Progenitor cell of endocrine pancreas (in vitro differentiated cells): ENCODE measurements around the gene EVPL. TPM values are rescaled to one million over a fixed set of nuclear protein-coding genes. Genes with fewer than 3 reads are reported as not detected.
A peak's percentile ranks its signal among the peaks of the same experiment; 100 is the strongest.
"Not testable (repeated sequence)": the region's sequence is repeated elsewhere in the genome, so short reads cannot be mapped to it uniquely, and the experiment has no call there.

ENCODE experiments used
- DNase-seq: peaks from one replicate; pipeline ENCODE4 v3.0.0; 2021; ENCODE audit warnings: low spot score; ENCODE audit not compliant: unreplicated experiment
- H3K27ac Mint-ChIP-seq: 2 replicates; pipeline ENCODE4 v1.8.0; 2021; ENCODE audit warnings: mild to moderate bottlenecking, moderate library complexity, mixed read lengths
- H3K27me3 Mint-ChIP-seq: 2 replicates; pipeline ENCODE4 v1.8.0; 2021; ENCODE audit warnings: mixed read lengths
- H3K36me3 Mint-ChIP-seq: 2 replicates; pipeline ENCODE4 v1.8.0; 2022; ENCODE audit warnings: mixed read lengths; ENCODE audit not compliant: insufficient read depth
- H3K4me1 Mint-ChIP-seq: 2 replicates; pipeline ENCODE4 v1.8.0; 2021; ENCODE audit warnings: low read depth, mixed read lengths
- H3K4me3 Mint-ChIP-seq: 2 replicates; pipeline ENCODE4 v1.8.0; 2021; ENCODE audit warnings: low read depth, mild to moderate bottlenecking, moderate library complexity, mixed read lengths
- H3K9me3 Mint-ChIP-seq: 2 replicates; pipeline ENCODE4 v1.8.0; 2021; ENCODE audit warnings: low read depth, mixed read lengths
- CTCF ChIP-seq: fragments of 200-600 bp; sonication (generic); IDR thresholded peaks from one replicate; pipeline ENCODE4 v1.5.0; 2021; ENCODE audit warnings: antibody characterized with exemption, mild to moderate bottlenecking; ENCODE audit not compliant: unreplicated experiment
- total RNA-seq: library from RNA; stranded (reverse); gene quantifications from 2 replicates; pipeline ENCODE4 v1.2.1, GENCODE V29; 2021

Gene EVPL
- total RNA-seq, 1 donor from 2014 or later, result 0.05 TPM

DNA sequence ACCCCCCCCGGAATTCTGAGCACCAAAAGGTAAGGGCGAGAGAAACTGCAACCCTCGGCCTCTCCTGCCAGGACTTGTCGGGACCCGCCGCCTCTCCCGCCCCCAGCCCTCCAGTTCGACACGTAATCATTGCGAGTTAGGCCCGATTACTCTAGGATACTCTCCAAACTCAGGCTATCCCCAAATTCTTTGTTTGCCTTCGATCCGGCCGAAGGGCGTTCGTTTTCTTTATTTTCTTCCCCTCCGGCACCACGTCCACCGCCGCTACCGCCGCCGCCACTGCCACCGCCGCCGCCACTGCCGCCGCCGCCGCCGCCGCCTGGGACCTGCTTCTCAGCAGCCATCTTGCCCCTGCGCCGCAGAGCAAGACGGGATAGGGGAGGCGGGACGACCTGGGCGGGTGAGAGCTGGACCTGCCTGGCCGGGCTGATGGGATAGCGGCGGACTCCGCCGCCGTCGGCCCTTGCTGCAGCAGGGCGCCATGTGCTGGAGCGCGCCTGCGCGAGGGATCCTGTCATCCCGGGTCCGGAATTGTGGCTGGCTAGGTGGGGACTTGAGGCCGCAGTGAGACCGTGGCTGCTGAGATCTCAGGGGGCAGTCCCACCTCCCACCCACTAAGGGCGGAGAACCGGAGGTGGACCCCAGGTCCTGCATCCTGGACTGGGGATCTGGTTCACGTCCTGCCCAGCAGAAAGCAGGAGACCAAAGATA is 45.2 kb upstream of the EVPL start, which contains the start of gene SRP68:
Gene SRP68 (minus strand): TSS at position 370 of the 711 bp plus-strand sequence. CDS start 26 bp downstream, at position 344.
- no peak for TF ChIP-seq CTCF
- Mint-ChIP-seq H3K9me3 (no peaks in the 10 kb centered on the region), H3K27ac (peak within 1 kb of the TSS; percentile 97), H3K4me3 (peak within 1 kb of the TSS; percentile 93), H3K27me3 (peaks cover 36% of the 10 kb centered on the region), H3K36me3 (no peaks in the 10 kb centered on the region), H3K4me1 (peaks cover 15% of the 10 kb centered on the region)
- peak; percentile 87 for DNase-seq

- H3K4me1 Mint-ChIP-seq, result peaks cover 14% of the 10 kb centered on the region
- peak overlapping the region; percentile 97 for H3K27ac Mint-ChIP-seq
- peaks cover 2% of the 10 kb centered on the region for H3K36me3 Mint-ChIP-seq
- H3K9me3 Mint-ChIP-seq, result no peaks in the 10 kb centered on the region
- H3K27me3 Mint-ChIP-seq, result peaks cover 30% of the 10 kb centered on the region
- peak overlapping the region; percentile 93 for H3K4me3 Mint-ChIP-seq
- DNase-seq, result no peak
- no peak for TF ChIP-seq CTCF
These were observed 44.5 kb upstream of the EVPL start for GRCh38 chr17:76071531-76072147.

DNA sequence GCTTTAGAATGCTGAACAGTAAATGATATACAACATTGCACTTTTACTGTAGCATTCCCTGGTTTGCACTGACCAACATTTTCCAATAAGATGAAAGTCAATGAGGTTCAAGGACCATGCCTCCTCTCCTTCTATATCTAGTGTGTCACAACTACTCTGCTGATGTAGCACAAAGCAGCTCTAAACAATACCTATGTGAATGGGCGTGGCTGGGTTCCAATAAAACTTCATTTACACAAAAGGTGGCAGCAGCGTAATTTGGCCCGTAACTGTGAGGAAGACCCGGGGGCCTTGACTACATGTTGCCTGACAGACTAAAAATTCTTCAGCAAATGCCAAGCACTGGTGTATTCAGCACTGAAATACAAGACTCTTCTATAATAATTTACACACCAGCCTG is 38.7 kb upstream of the EVPL start:
- Mint-ChIP-seq H3K9me3 (no peaks in the 10 kb centered on the region), H3K36me3 (peaks cover 26% of the 10 kb centered on the region), H3K4me1 (peaks cover 1% of the 10 kb centered on the region), H3K27ac (no peak overlapping the region), H3K27me3 (no peaks in the 10 kb centered on the region), H3K4me3 (no peak overlapping the region)
- TF ChIP-seq CTCF, result no peak
- no peak for DNase-seq

- Mint-ChIP-seq H3K4me1 (no peaks in the 10 kb centered on the region), H3K27me3 (no peaks in the 10 kb centered on the region), H3K36me3 (peaks cover 35% of the 10 kb centered on the region), H3K27ac (no peak overlapping the region), H3K4me3 (no peak overlapping the region), H3K9me3 (no peaks in the 10 kb centered on the region)
- DNase-seq, result no peak
- no peak for TF ChIP-seq CTCF
These were observed 36.9 kb upstream of the EVPL start for GRCh38 chr17:76063875-76064546.

DNA sequence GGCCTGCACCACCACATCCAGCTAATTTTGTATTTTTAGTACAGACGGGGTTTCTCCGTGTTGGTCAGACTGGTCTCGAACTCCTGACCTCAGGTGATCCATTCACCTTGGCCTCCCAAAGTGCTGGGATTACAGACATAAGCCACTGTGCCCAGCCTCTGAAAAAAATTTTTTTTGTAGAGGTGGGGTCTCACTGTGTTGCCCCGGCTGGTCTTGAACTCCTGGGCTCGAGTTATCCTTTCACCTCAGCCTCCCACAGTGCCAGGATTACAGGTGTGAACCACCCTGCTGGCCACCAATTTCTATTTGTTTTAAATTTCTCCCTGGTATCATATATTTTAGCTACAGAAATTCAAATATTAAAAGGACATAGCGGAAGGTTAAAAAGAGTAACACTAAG is 31.2 kb upstream of the EVPL start:
- not testable (repeated sequence) for H3K4me3 Mint-ChIP-seq, H3K27ac Mint-ChIP-seq, H3K4me1 Mint-ChIP-seq, H3K9me3 Mint-ChIP-seq, H3K27me3 Mint-ChIP-seq, DNase-seq
- peaks cover 37% of the 10 kb centered on the region for H3K36me3 Mint-ChIP-seq
